CD4-positive, CD25-positive, alpha-beta regulatory T cell (primary cell): ENCODE data around the gene HCN3. TPM values are rescaled to one million over a fixed set of nuclear protein-coding genes. Genes with fewer than 3 reads are reported as not detected.

Source experiments
- ATAC-seq, 2 donors: fragments of 150-1000 bp; cut with Tn5 transposase; one replicate each; pipeline ENCODE4 v1.10.0; 2021; ENCODE audit warnings: low read depth in 2 of 2, moderate number of reproducible peaks in 2 of 2, moderate library complexity in 1 of 2
- DNase-seq, 3 donors: peaks; one replicate each; pipeline versions ENCODE4 v3.0.0 to v3.0.0-alpha.2; 2012 to 2022; ENCODE audit warnings: mixed read lengths in 1 of 3
- H3K27ac ChIP-seq: one replicate; pipeline ENCODE4 v1.7.0; 2013; ENCODE audit warnings: mild to moderate bottlenecking, low read length; ENCODE audit not compliant: insufficient read depth, poor library complexity, severe bottlenecking
- H3K27me3 ChIP-seq: one replicate; pipeline ENCODE4 v1.7.0; 2013; ENCODE audit warnings: low read length; ENCODE audit not compliant: control insufficient read depth, insufficient read depth
- H3K36me3 ChIP-seq: one replicate; pipeline ENCODE4 v1.7.0; 2013; ENCODE audit warnings: mild to moderate bottlenecking, low read length, moderate library complexity; ENCODE audit not compliant: control insufficient read depth, insufficient read depth
- H3K4me1 ChIP-seq: 2 replicates; pipeline ENCODE4 v1.7.0; 2013; ENCODE audit warnings: mild to moderate bottlenecking, low read length; ENCODE audit not compliant: insufficient read depth, control insufficient read depth, poor library complexity, severe bottlenecking
- H3K4me3 ChIP-seq: one replicate; pipeline ENCODE4 v1.7.0; 2013; ENCODE audit warnings: low read depth, mild to moderate bottlenecking, low read length, moderate library complexity
- H3K9me3 ChIP-seq, 2 experiments: 1 replicate in 1 of 2; 2 replicates in 1 of 2; pipeline ENCODE4 v1.7.0; 2013; ENCODE audit warnings: low read length in 2 of 2, mild to moderate bottlenecking in 1 of 2, moderate library complexity in 1 of 2; ENCODE audit not compliant: control insufficient read depth in 2 of 2
- H3K27ac Mint-ChIP-seq, 3 donors: one replicate each; pipeline ENCODE4 v1.8.0; 2020 to 2022; ENCODE audit warnings: mild to moderate bottlenecking in 3 of 3, mixed read lengths in 3 of 3, moderate library complexity in 2 of 3
- H3K27me3 Mint-ChIP-seq: one replicate; pipeline ENCODE4 v1.8.0; 2022; ENCODE audit warnings: mild to moderate bottlenecking, mixed read lengths
- H3K36me3 Mint-ChIP-seq: one replicate; pipeline ENCODE4 v1.8.0; 2020; ENCODE audit warnings: mixed read lengths
- H3K4me1 Mint-ChIP-seq, 4 donors: one replicate each; pipeline ENCODE4 v1.8.0; 2020 to 2022; ENCODE audit warnings: mixed read lengths in 4 of 4, mild to moderate bottlenecking in 1 of 4
- H3K4me3 Mint-ChIP-seq, 4 donors: one replicate each; pipeline ENCODE4 v1.8.0; 2020 to 2022; ENCODE audit warnings: mild to moderate bottlenecking in 4 of 4, mixed read lengths in 4 of 4, moderate library complexity in 3 of 4
- H3K9me3 Mint-ChIP-seq, 7 donors: one replicate each; pipeline ENCODE4 v1.8.0; 2020 to 2022; ENCODE audit warnings: mixed read lengths in 7 of 7, mild to moderate bottlenecking in 3 of 7, moderate library complexity in 2 of 7
- polyA plus RNA-seq, 4 donors: library from polyadenylated mRNA; unstranded; fragments of 300-500 nt; fragmentation: Illumina TruSeq; gene quantifications; one replicate each; pipeline ENCODE4 v1.2.3, GENCODE V29; 2021
- total RNA-seq: library from RNA; stranded (reverse); gene quantifications from one replicate; pipeline ENCODE4 v1.2.3, GENCODE V29; 2022

HCN3 gene
- total and polyA plus RNA-seq, 5 donors from 2014 or later: 0.07 to 1.5 (median 0.13) TPM; not detected in 1

DNA sequence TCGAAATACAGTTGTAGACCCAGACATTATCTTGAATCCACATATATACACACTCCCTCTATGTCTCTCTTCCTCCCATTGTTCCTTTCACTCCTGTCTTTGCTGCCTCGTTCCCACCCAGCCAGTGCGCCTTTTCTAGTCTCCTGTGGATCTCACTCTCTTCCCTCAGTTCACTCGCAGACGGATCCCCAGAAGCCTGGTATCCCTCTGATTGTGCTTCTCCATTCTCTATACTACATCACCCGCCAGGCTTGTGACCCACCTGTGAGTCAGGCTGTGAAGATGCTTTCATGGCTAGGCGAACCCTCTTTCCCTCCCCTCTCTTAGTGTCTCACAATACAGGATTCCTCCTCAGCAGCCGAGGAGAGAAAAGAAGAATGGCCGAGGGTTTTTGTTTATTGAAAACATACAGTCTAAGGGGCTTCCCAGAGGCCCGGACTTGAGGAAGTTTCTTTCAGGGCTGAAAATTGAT lies 1.5 kb downstream of the HCN3 start:
- peak overlapping the region; percentile 45 to 70 (median 48) for H3K27ac Mint-ChIP-seq
- no peaks in the 10 kb centered on the region for H3K9me3 Mint-ChIP-seq
- ATAC-seq (no peak), DNase-seq (no peak)
- H3K4me1 ChIP-seq: peaks cover 26% of the 10 kb centered on the region
- peaks cover 11 to 33% (median 15%) of the 10 kb centered on the region in 4 donors for H3K4me1 Mint-ChIP-seq
- peaks cover 6% of the 10 kb centered on the region for H3K27me3 Mint-ChIP-seq
- peak overlapping the region; percentile 24 for H3K27ac ChIP-seq
- H3K4me3 ChIP-seq: peak overlapping the region; percentile 18
- H3K36me3 Mint-ChIP-seq: no peaks in the 10 kb centered on the region
- H3K9me3 ChIP-seq: no peaks in the 10 kb centered on the region
- no peaks in the 10 kb centered on the region for H3K36me3 ChIP-seq
- H3K4me3 Mint-ChIP-seq: peak overlapping the region; percentile 78 to 90 (median 86)
- H3K27me3 ChIP-seq: no peaks in the 10 kb centered on the region

GRCh38 chr1:155279268-155279667 lies 2.0 kb downstream of the HCN3 start:
- Mint-ChIP-seq H3K4me3 (peak overlapping the region in 3 of 4 donors; percentile 3 to 88 (median 48)), H3K27ac (no peak overlapping the region), H3K4me1 (peaks cover 10 to 30% (median 13%) of the 10 kb centered on the region in 4 donors), H3K9me3 (no peaks in the 10 kb centered on the region), H3K36me3 (no peaks in the 10 kb centered on the region), H3K27me3 (peaks cover 6% of the 10 kb centered on the region)
- ATAC-seq (no peak), DNase-seq (no peak)
- Histone ChIP-seq H3K4me3 (no peak overlapping the region), H3K4me1 (peaks cover 22% of the 10 kb centered on the region), H3K9me3 (no peaks in the 10 kb centered on the region), H3K36me3 (no peaks in the 10 kb centered on the region), H3K27me3 (no peaks in the 10 kb centered on the region), H3K27ac (no peak overlapping the region)

DNA sequence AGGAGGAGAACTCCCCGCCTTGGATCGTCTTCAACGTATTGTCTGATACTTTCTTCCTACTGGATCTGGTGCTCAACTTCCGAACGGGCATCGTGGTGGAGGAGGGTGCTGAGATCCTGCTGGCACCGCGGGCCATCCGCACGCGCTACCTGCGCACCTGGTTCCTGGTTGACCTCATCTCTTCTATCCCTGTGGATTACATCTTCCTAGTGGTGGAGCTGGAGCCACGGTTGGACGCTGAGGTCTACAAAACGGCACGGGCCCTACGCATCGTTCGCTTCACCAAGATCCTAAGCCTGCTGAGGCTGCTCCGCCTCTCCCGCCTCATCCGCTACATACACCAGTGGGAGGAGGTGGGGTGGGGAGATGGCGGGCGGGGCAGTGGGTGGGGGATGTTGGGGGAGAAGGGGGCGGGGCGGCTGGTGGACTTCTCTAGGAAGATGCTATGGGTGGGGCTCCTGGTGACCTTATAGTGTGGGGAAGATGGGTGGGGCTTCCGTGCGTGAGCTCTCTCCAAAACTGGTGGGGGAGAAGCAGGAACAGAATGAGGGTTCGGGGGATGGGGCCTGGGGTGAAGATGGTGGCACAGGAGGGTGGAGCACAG lies 5.3 kb downstream of the HCN3 start:
- H3K27ac ChIP-seq: no peak overlapping the region
- no peaks in the 10 kb centered on the region for H3K36me3 ChIP-seq
- H3K27me3 ChIP-seq: no peaks in the 10 kb centered on the region
- no peaks in the 10 kb centered on the region for H3K36me3 Mint-ChIP-seq
- no peaks in the 10 kb centered on the region for H3K9me3 Mint-ChIP-seq
- no peak overlapping the region for H3K4me3 ChIP-seq
- H3K4me3 Mint-ChIP-seq: peak overlapping the region in 1 of 4 donors; percentile 32
- H3K4me1 ChIP-seq: peaks cover 8% of the 10 kb centered on the region
- no peak overlapping the region for H3K27ac Mint-ChIP-seq
- H3K27me3 Mint-ChIP-seq: peaks cover 6% of the 10 kb centered on the region
- DNase-seq (no peak), ATAC-seq (no peak)
- peaks cover 0 to 17% (median 2%) of the 10 kb centered on the region in 4 donors for H3K4me1 Mint-ChIP-seq
- no peaks in the 10 kb centered on the region for H3K9me3 ChIP-seq

GRCh38 chr1:155284476-155284875 lies 7.2 kb downstream of the HCN3 start:
- DNase-seq (no peak), ATAC-seq (no peak)
- Mint-ChIP-seq H3K4me1 (peaks cover 0 to 2% (median 0%) of the 10 kb centered on the region in 4 donors), H3K36me3 (peaks cover 4% of the 10 kb centered on the region), H3K4me3 (no peak overlapping the region), H3K27me3 (peaks cover 5% of the 10 kb centered on the region), H3K27ac (no peak overlapping the region), H3K9me3 (no peaks in the 10 kb centered on the region)
- no peaks in the 10 kb centered on the region for H3K4me1 ChIP-seq
- no peaks in the 10 kb centered on the region for H3K27me3 ChIP-seq
- no peak overlapping the region for H3K27ac ChIP-seq
- H3K4me3 ChIP-seq: no peak overlapping the region
- H3K9me3 ChIP-seq: no peaks in the 10 kb centered on the region
- no peaks in the 10 kb centered on the region for H3K36me3 ChIP-seq

DNA sequence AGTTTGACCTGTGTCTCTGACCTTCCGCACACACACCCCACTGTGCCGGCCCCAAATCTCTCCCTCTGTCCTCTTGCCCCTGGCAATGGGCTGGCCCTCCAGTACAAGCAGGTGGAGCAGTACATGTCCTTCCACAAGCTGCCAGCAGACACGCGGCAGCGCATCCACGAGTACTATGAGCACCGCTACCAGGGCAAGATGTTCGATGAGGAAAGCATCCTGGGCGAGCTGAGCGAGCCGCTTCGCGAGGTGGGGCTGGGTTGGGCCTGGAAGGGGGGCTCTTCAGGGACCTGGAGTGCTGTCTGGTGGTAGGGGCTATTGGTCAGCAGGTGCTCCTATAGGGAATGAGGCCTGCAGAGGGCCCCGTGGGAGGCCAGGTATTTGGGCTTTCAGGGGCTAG lies 7.8 kb downstream of the HCN3 start:
- Histone ChIP-seq H3K4me3 (no peak overlapping the region), H3K27ac (no peak overlapping the region), H3K4me1 (no peaks in the 10 kb centered on the region), H3K36me3 (no peaks in the 10 kb centered on the region), H3K9me3 (no peaks in the 10 kb centered on the region), H3K27me3 (no peaks in the 10 kb centered on the region)
- Mint-ChIP-seq H3K27me3 (peaks cover 4% of the 10 kb centered on the region), H3K27ac (no peak overlapping the region), H3K36me3 (peaks cover 4% of the 10 kb centered on the region), H3K9me3 (no peaks in the 10 kb centered on the region), H3K4me3 (peak overlapping the region in 1 of 4 donors; percentile 43), H3K4me1 (no peaks in the 10 kb centered on the region)
- no peak for DNase-seq
- no peak for ATAC-seq

GRCh38 chr1:155285631-155286044 lies 8.4 kb downstream of the HCN3 start:
- no peaks in the 10 kb centered on the region for H3K9me3 ChIP-seq
- no peaks in the 10 kb centered on the region for H3K36me3 ChIP-seq
- Mint-ChIP-seq H3K27ac (no peak overlapping the region), H3K27me3 (peaks cover 4% of the 10 kb centered on the region), H3K9me3 (no peaks in the 10 kb centered on the region), H3K36me3 (peaks cover 4% of the 10 kb centered on the region), H3K4me3 (no peak overlapping the region), H3K4me1 (no peaks in the 10 kb centered on the region)
- no peak for ATAC-seq
- DNase-seq: no peak
- H3K27ac ChIP-seq: no peak overlapping the region
- no peak overlapping the region for H3K4me3 ChIP-seq
- no peaks in the 10 kb centered on the region for H3K4me1 ChIP-seq
- no peaks in the 10 kb centered on the region for H3K27me3 ChIP-seq

DNA sequence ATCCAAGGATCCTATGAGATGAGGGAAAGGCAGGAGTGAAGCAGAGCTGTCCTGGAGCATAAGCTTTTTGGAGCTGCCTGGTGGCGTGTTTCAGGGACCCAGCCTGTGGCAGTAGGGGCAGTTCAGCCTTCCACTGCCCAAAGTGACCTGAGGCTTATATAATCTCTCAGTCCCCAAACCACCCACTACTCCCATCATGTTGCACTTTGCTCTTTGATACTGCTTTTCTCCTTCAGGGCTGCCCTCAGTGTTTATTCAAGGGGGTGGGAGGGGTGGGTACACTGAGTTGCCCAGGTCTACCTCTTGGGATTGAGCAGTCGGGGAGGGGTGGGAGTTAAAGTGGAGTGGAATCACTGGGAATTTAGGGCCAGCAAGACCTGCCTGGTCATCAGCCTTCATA lies 9.3 kb downstream of the HCN3 start:
- H3K4me3 ChIP-seq: no peak overlapping the region
- H3K27ac Mint-ChIP-seq: no peak overlapping the region
- H3K4me1 ChIP-seq: no peaks in the 10 kb centered on the region
- H3K27ac ChIP-seq: no peak overlapping the region
- no peak for DNase-seq
- H3K27me3 ChIP-seq: no peaks in the 10 kb centered on the region
- ATAC-seq: no peak
- no peaks in the 10 kb centered on the region for H3K9me3 ChIP-seq
- peaks cover 4% of the 10 kb centered on the region for H3K27me3 Mint-ChIP-seq
- peaks cover 0 to 2% (median 0%) of the 10 kb centered on the region in 7 donors for H3K9me3 Mint-ChIP-seq
- H3K4me3 Mint-ChIP-seq: no peak overlapping the region
- peaks cover 4% of the 10 kb centered on the region for H3K36me3 Mint-ChIP-seq
- H3K36me3 ChIP-seq: no peaks in the 10 kb centered on the region
- H3K4me1 Mint-ChIP-seq: no peaks in the 10 kb centered on the region

DNA sequence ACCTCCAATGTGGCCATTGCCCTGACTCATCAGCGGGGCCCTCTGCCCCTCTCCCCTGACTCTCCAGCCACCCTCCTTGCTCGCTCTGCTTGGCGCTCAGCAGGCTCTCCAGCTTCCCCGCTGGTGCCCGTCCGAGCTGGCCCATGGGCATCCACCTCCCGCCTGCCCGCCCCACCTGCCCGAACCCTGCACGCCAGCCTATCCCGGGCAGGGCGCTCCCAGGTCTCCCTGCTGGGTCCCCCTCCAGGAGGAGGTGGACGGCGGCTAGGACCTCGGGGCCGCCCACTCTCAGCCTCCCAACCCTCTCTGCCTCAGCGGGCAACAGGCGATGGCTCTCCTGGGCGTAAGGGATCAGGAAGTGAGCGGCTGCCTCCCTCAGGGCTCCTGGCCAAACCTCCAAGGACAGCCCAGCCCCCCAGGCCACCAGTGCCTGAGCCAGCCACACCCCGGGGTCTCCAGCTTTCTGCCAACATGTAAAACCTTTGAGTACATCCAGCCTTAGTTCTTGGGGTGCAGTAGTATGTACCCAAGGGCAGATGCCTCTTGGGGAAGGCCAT lies 10.8 kb downstream of the HCN3 start:
- Mint-ChIP-seq H3K27ac (no peak overlapping the region), H3K36me3 (peaks cover 4% of the 10 kb centered on the region), H3K9me3 (peaks cover 0 to 2% (median 0%) of the 10 kb centered on the region in 7 donors), H3K27me3 (peaks cover 4% of the 10 kb centered on the region), H3K4me1 (no peaks in the 10 kb centered on the region), H3K4me3 (no peak overlapping the region)
- H3K27ac ChIP-seq: no peak overlapping the region
- H3K4me1 ChIP-seq: no peaks in the 10 kb centered on the region
- ATAC-seq (no peak), DNase-seq (no peak)
- no peaks in the 10 kb centered on the region for H3K36me3 ChIP-seq
- no peaks in the 10 kb centered on the region for H3K27me3 ChIP-seq
- no peaks in the 10 kb centered on the region for H3K9me3 ChIP-seq
- H3K4me3 ChIP-seq: no peak overlapping the region
